Ureter (tissue), 1 donor: ENCODE measurements around the gene PANK1. TPM values are rescaled to one million over a fixed set of nuclear protein-coding genes. Genes with fewer than 3 reads are reported as not detected.
"Not testable (repeated sequence)": the region's sequence is repeated elsewhere in the genome, so short reads cannot be mapped to it uniquely, and the experiment has no call there.

ENCODE experiments used
- DNase-seq: peaks from one replicate; pipeline ENCODE4 v3.0.0-alpha.2; 2020; ENCODE audit warnings: low spot score
- total RNA-seq: library from RNA; stranded (reverse); gene quantifications from one replicate; pipeline ENCODE4 v1.2.4, GENCODE V29; 2023
- donor health status: DM: yes; HTN: yes; CAD: no.

Gene PANK1
- total RNA-seq, 1 donor from 2014 or later = 4.8 TPM

GRCh38 chr10:89566992-89567391 is 78.0 kb downstream of the PANK1 start:
- no peak for DNase-seq

GRCh38 chr10:89566095-89566950 is 78.7 kb downstream of the PANK1 start:
- no peak for DNase-seq

GRCh38 chr10:89565180-89565579 is 79.9 kb downstream of the PANK1 start:
- no peak for DNase-seq

- no peak for DNase-seq
Observed at GRCh38 chr10:89563861-89564478, 81.1 kb downstream of the PANK1 start.

- DNase-seq = no peak
Observed at GRCh38 chr10:89563311-89563710, 81.7 kb downstream of the PANK1 start.

GRCh38 chr10:89556600-89556999 is 88.4 kb downstream of the PANK1 start:
- no peak for DNase-seq

GRCh38 chr10:89555688-89556445 is 89.2 kb downstream of the PANK1 start:
- DNase-seq = no peak

GRCh38 chr10:89554433-89554832 is 90.6 kb downstream of the PANK1 start:
- no peak for DNase-seq

GRCh38 chr10:89553064-89553734 is 91.8 kb downstream of the PANK1 start:
- no peak for DNase-seq

- DNase-seq = no peak
Observed at GRCh38 chr10:89552213-89552612, 92.8 kb downstream of the PANK1 start.

GRCh38 chr10:89550509-89550908 is 94.5 kb downstream of the PANK1 start:
- DNase-seq = no peak

- DNase-seq = no peak
Observed at GRCh38 chr10:89549510-89549909, 95.5 kb downstream of the PANK1 start.

GRCh38 chr10:89548673-89549072 is 96.4 kb downstream of the PANK1 start:
- DNase-seq = no peak

- DNase-seq = no peak
Observed at GRCh38 chr10:89547853-89548513, 97.1 kb downstream of the PANK1 start.

GRCh38 chr10:89546651-89547050 is 98.4 kb downstream of the PANK1 start:
- DNase-seq = not testable (repeated sequence)

GRCh38 chr10:89543841-89544240 is 101.2 kb downstream of the PANK1 start:
- no peak for DNase-seq

- no peak for DNase-seq
Observed at GRCh38 chr10:89540420-89540949, 104.6 kb downstream of the PANK1 start.

GRCh38 chr10:89537364-89537763 is 107.7 kb downstream of the PANK1 start:
- no peak for DNase-seq

GRCh38 chr10:89536013-89536354 is 109.1 kb downstream of the PANK1 start:
- no peak for DNase-seq

- no peak for DNase-seq
Observed at GRCh38 chr10:89535171-89536012, 109.7 kb downstream of the PANK1 start, which contains the start of gene SLC16A12. SLC16A12 (minus strand) TSS chr10:89535594; CDS start chr10:89462578, 73,016 bp downstream.
